ENCODE measurements around the gene SLC16A11. TPM values are rescaled to one million over a fixed set of nuclear protein-coding genes. Genes with fewer than 3 reads are reported as not detected.

SLC16A11 gene
- total RNA-seq, 1 experiment from 2014 or later, result not detected

DNA sequence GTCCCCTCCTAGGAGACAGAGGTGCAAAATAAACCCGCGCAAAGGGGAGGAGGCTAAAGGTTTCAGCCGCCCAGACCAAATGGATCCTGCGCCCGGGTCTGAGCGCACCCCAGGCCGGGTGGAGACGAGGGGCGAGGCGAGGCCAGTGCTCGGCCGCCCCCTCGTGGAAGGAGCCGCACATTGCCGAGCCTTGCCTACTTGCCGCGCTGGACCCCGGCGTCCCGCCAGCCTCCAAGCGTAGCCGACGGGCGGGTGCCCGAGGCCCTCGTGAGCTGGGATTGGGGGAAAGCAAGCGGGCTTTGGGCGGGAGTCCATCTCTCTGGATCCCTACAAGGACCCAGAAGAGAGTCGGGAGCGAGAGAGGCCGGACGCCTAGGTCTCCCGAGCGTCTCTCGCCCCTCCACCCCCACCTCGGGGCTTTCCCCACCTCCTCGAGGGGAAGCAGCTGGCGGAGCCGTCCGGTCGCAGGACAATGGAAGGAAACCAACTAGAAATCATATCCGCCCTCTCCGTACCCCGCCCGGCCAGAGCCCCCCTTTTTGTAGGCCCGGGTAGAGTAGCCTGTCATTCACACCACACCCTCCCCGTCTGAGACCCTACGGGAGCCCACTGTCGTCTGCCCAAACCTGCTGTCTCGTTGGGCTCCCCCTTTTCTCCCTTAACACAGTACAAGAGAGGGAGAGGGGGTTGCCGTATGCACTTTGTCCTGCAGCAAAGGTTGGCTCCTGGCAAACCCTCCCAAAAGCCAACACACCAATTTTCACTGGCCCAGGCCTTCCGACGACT, 21.7 kb downstream of the SLC16A11 start:
- H3K79me2 ChIP-seq (ENCODE audit: low read depth), result no peaks in the 10 kb centered on the region
- H3K36me3 ChIP-seq (ENCODE audit: low read depth), result no peaks in the 10 kb centered on the region
- no peak overlapping the region for H3K27ac ChIP-seq
- H3K9me2 ChIP-seq (ENCODE audit: insufficient read depth), result no peaks in the 10 kb centered on the region
- no peak overlapping the region; the same call in 1 of the 2 replicates for H3K4me3 ChIP-seq
- 0 out of 2 replicates have a peak, but pooled peaks cover 4% of the 10 kb centered on the region for H3K4me1 ChIP-seq (replicated peaks; ENCODE audit: insufficient read depth)
- H4K20me1 ChIP-seq (ENCODE audit: insufficient read depth), result no peaks in the 10 kb centered on the region
- POLR2A ChIA-PET (ENCODE audit: unreplicated experiment), result interaction anchor here (0.6 kb wide), 1 partner anchor 14 kb away, joined by 6 read pairs; the partner anchor contains the start of gene SLC16A13
- CTCF ChIA-PET, result interaction anchor here (0.6 to 1.4 kb wide), 4 partner anchors 10 to 143 kb away, joined by 4 to 5 read pairs (median 4); partner anchors contain the start of gene RNASEK
- H3K4me2 ChIP-seq, result peak overlapping the region; percentile 70
- H3F3A ChIP-seq (ENCODE audit: insufficient read depth, low read depth), result peaks cover 24% of the 10 kb centered on the region; the same call in 1 of the 2 replicates
- DNase-seq, result peak in 1 of 2 experiments; percentile 79
- no peaks in the 10 kb centered on the region for H3K27me3 ChIP-seq (ENCODE audit: insufficient read depth, low read depth)
- intact Hi-C loops (cut with micrococcal nuclease; ENCODE audit: unreplicated experiment), result loop anchor here (5.0 kb wide), 2 partner anchors 110 to 310 kb away; partner anchors contain the start of gene SLC13A5
- TF ChIP-seq, protein P1, sequence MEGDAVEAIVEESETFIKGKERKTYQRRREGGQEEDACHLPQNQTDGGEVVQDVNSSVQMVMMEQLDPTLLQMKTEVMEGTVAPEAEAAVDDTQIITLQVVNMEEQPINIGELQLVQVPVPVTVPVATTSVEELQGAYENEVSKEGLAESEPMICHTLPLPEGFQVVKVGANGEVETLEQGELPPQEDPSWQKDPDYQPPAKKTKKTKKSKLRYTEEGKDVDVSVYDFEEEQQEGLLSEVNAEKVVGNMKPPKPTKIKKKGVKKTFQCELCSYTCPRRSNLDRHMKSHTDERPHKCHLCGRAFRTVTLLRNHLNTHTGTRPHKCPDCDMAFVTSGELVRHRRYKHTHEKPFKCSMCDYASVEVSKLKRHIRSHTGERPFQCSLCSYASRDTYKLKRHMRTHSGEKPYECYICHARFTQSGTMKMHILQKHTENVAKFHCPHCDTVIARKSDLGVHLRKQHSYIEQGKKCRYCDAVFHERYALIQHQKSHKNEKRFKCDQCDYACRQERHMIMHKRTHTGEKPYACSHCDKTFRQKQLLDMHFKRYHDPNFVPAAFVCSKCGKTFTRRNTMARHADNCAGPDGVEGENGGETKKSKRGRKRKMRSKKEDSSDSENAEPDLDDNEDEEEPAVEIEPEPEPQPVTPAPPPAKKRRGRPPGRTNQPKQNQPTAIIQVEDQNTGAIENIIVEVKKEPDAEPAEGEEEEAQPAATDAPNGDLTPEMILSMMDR (conservative IDR thresholded peaks at IDR 0.05), result peak; percentile 94
- no peak for TF ChIP-seq EZH2 (IDR thresholded peaks at IDR 0.05; ENCODE audit: low read depth)
- peak overlapping the region; percentile 48; the same call in 1 of the 2 replicates for H2AFZ ChIP-seq
- no TSS peak for BruUV-seq (replicated peaks)
- no peaks in the 10 kb centered on the region for H3K9me3 ChIP-seq (ENCODE audit: insufficient read depth, low read depth)

DNA sequence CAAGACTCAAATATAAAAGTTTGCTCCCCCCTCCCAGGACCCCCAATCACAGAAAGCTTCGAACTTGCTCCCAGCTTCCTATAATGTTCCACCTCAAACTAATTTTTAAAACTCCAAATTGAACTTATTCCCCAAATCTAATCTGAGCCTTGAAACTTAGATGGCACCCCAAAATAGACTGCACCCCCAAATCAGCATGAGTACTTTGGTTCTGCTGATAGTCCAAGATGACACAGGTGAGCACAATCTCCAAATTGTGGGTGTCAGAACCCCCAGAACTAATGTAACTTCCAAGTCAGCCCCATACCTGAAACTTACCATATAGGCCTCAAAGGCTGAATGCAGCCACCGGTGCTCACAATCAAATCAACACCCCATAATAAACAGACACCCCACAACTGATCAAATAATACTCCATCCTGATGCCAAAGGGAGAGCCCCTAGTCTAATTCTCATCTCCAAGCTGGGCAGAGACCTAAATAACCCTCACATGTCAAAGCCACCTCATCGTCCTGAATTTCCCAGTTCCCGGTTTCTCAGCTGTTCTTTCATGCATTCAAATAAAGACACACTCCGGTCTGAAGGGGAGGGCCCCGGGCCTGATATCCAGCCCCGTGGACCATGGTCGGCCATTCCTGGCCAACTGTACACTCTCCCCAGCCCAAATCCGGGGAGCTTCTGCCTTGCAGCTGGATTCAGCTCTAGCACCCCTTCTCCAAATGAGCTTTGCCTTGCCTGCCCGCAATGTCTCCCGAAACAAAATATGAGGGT, 22.8 kb downstream of the SLC16A11 start:
- H3F3A ChIP-seq (ENCODE audit: insufficient read depth, low read depth), result peaks cover 33% of the 10 kb centered on the region; the same call in 1 of the 2 replicates
- H3K36me3 ChIP-seq (ENCODE audit: low read depth), result no peaks in the 10 kb centered on the region
- TF ChIP-seq, protein P1 (conservative IDR thresholded peaks at IDR 0.05), result no peak
- no peak for DNase-seq
- H4K20me1 ChIP-seq (ENCODE audit: insufficient read depth), result no peaks in the 10 kb centered on the region
- no peaks in the 10 kb centered on the region for H3K9me3 ChIP-seq (ENCODE audit: insufficient read depth, low read depth)
- ChIA-PET CTCF (interaction anchor here (0.8 to 1.4 kb wide), 4 partner anchors 9 to 360 kb away, joined by 4 to 6 read pairs (median 5); partner anchors contain the start of gene RNASEK), POLR2A (ENCODE audit: unreplicated experiment) (no interaction called here)
- H3K79me2 ChIP-seq (ENCODE audit: low read depth), result no peaks in the 10 kb centered on the region
- no peak overlapping the region for H3K27ac ChIP-seq
- H3K4me2 ChIP-seq, result peak overlapping the region; percentile 70; the same call in 1 of the 2 replicates
- BruUV-seq (replicated peaks), result no TSS peak
- no peak overlapping the region for H3K4me3 ChIP-seq
- no peaks in the 10 kb centered on the region for H3K9me2 ChIP-seq (ENCODE audit: insufficient read depth)
- H2AFZ ChIP-seq, result no peak overlapping the region
- intact Hi-C loops (cut with micrococcal nuclease; ENCODE audit: unreplicated experiment), result loop anchor here (5.0 kb wide), 2 partner anchors 109 to 309 kb away; partner anchors contain the start of gene SLC13A5
- H3K4me1 ChIP-seq (replicated peaks; ENCODE audit: insufficient read depth), result 0 out of 2 replicates have a peak, but pooled peaks cover 4% of the 10 kb centered on the region
- H3K27me3 ChIP-seq (ENCODE audit: insufficient read depth, low read depth), result no peaks in the 10 kb centered on the region

Measured in PC-9 (cell line).